ENCODE measurements around the gene CA6. TPM values are rescaled to one million over a fixed set of nuclear protein-coding genes. Genes with fewer than 3 reads are reported as not detected.

The CA6 gene
- total RNA-seq, 4 donors from 2014 or later = not detected

- Histone ChIP-seq H3K27ac (replicated peaks in 1 of 4) (peak overlapping the region; percentile 21 to 66 (median 57)), H3K4me1 (peaks cover 0 to 52% (median 29%) of the 10 kb centered on the region in 4 donors), H3K4me3 (no peak overlapping the region), H3K27me3 (no peaks in the 10 kb centered on the region), H3K36me3 (no peaks in the 10 kb centered on the region), H3K9me3 (no peaks in the 10 kb centered on the region)
- intact Hi-C loops (cut with DNase I) = no loop called here
- WGBS = 95% methylated on average over 6 of the region's 6 CpGs
- no peak for DNase-seq (ENCODE audit: extremely low spot score)
- no peak for TF ChIP-seq CTCF (IDR thresholded peaks at IDR 0.05)
- TF ChIP-seq POLR2AphosphoS5 (IDR thresholded peaks at IDR 0.05) = no peak
- TF ChIP-seq POLR2A (IDR thresholded peaks at IDR 0.05; ENCODE audit: low read depth) = no peak
- no peak for TF ChIP-seq EP300 (IDR thresholded peaks at IDR 0.05)
These were observed 42.3 kb upstream of the CA6 start for GRCh38 chr1:8903410-8903809.

DNA sequence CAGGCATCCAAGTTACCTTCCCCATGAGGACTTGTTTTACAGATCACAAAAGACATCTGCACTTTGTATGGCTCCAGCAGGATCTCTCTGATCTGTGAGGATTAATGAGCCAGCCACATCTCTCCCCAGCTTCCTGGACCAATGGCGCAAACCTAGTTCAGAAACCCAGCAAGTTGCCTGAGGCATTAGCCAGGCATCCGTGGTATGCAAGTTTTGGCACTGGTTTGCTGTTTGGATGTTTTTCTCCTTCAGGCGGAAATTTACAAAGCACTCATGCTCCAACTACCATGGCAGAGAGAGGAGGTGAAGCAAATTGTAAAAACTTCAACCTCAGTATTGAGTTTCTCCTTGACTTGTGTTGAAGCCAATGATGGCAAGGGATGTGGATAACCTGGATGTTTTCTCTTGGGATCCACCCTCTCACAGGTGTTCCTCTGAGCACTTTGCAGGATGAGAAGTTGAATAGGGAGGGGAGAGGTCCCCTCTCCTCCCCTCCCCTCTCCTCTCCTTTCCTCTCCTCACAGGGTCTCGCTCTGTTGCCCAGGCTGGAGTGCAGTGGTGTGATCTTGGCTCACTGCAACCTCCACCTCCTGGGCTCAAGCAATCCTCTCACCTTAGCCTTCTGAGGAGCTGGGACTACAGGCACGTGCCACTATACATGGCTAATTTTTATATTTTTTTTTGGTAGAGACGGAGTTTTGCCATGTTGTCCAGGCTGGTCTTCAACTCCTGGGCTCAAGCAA is 41.6 kb upstream of the CA6 start:
- intact Hi-C loops (cut with DNase I) = no loop called here
- Histone ChIP-seq H3K36me3 (no peaks in the 10 kb centered on the region), H3K4me1 (peaks cover 0 to 52% (median 29%) of the 10 kb centered on the region in 4 donors), H3K27ac (replicated peaks in 1 of 4) (peak overlapping the region; percentile 21 to 66 (median 57)), H3K27me3 (no peaks in the 10 kb centered on the region), H3K9me3 (no peaks in the 10 kb centered on the region), H3K4me3 (no peak overlapping the region)
- TF ChIP-seq POLR2AphosphoS5 (IDR thresholded peaks at IDR 0.05) (peak; percentile 67 to 76), EP300 (IDR thresholded peaks at IDR 0.05) (no peak), CTCF (IDR thresholded peaks at IDR 0.05) (no peak), POLR2A (IDR thresholded peaks at IDR 0.05; ENCODE audit: low read depth) (no peak)
- no peak for DNase-seq (ENCODE audit: extremely low spot score)
- WGBS = 57% methylated on average over 6 of the region's 6 CpGs

DNA sequence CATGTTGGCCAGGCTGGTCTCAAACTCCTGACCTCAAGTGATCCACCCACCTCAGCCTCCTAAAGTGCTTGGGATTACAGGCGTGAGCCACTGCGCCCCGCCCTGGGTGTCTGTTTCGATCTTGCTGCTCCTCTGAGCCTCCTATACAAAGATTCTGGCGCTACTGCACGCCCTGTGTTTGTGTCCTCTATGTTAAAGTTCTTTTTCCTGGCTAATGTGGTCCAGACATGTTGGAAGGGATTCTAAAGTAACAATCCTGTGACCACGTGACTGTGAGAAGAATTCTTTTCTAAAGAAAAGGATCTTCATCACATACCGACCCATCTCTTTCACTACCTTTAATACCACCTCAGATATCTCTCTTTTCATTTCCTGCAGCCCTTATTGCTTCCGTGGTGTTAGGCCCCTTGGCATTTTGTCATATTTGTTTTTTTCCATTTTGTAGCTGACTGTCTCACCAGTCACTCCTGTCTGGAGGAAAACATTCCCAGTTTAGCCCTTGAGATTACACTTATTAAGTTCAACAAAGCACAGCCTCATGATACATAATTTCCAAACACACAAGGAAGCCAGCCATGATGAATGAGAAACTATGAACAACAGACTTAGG is 40.0 kb upstream of the CA6 start:
- intact Hi-C loops (cut with DNase I) = no loop called here
- peak overlapping the region in 2 of 4 donors; percentile 52 to 55 for H3K27ac ChIP-seq (replicated peaks in 1 of 4)

DNA sequence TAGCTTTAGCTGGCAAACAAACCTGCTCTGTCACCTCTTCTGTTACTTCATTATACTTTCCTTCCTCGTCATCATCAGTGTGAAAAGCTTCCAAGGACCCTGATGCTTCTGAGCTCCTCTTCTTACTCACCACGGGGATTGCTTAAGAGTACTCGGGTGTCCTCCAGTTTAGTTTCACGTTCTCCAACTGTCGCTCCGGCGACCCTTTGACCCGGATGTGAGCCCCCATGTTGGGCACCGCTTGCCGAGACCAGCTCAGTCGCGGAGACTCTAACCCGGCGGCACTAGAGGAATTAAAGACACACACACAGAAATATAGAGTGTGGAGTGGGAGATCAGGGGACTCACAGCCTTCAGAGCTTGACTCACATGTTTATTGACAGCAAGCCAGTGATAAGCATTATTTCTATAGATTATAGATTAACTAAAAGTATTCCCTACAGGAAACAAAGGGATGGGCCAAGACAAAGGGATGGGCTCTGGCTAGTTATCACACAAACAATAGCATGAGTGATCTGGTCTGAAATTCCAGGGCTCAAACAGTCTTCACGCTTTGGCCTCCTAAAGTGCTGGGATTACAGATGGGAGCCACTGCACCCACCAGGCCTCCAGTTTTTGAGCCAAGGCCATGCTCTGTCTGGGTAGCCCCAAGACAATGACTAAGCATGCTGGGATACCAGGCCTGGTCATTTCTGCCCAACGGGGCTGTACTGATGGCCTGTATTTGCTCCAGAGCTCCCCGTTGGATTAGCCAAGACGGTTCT is 37.1 kb upstream of the CA6 start:
- peaks cover 0 to 24% (median 15%) of the 10 kb centered on the region in 4 donors for H3K4me1 ChIP-seq
- H3K9me3 ChIP-seq = no peaks in the 10 kb centered on the region
- TF ChIP-seq POLR2AphosphoS5 (IDR thresholded peaks at IDR 0.05) (no peak), EP300 (IDR thresholded peaks at IDR 0.05) (no peak), CTCF (IDR thresholded peaks at IDR 0.05) (no peak), POLR2A (IDR thresholded peaks at IDR 0.05; ENCODE audit: low read depth) (no peak)
- H3K27me3 ChIP-seq = no peaks in the 10 kb centered on the region
- DNase-seq (ENCODE audit: extremely low spot score) = no peak
- H3K4me3 ChIP-seq = no peak overlapping the region
- intact Hi-C loops (cut with DNase I) = no loop called here
- 74% methylated on average over 18 of the region's 18 CpGs for WGBS
- no peaks in the 10 kb centered on the region for H3K36me3 ChIP-seq
- no peak overlapping the region for H3K27ac ChIP-seq (replicated peaks in 1 of 4)

More for the DNA sequence above, 40.0 kb upstream of the CA6 start:
- no peak for TF ChIP-seq POLR2AphosphoS5 (IDR thresholded peaks at IDR 0.05)
- no peak for TF ChIP-seq POLR2A (IDR thresholded peaks at IDR 0.05; ENCODE audit: low read depth)
- no peak for TF ChIP-seq EP300 (IDR thresholded peaks at IDR 0.05)
- TF ChIP-seq CTCF (IDR thresholded peaks at IDR 0.05) = no peak
- H3K9me3 ChIP-seq = no peaks in the 10 kb centered on the region
- WGBS = 75% methylated on average over 9 of the region's 9 CpGs
- peaks cover 0 to 37% (median 23%) of the 10 kb centered on the region in 4 donors for H3K4me1 ChIP-seq
- no peak for DNase-seq (ENCODE audit: extremely low spot score)
- no peaks in the 10 kb centered on the region for H3K27me3 ChIP-seq
- H3K36me3 ChIP-seq = no peaks in the 10 kb centered on the region
- no peak overlapping the region for H3K4me3 ChIP-seq
